Measurements from ENCODE around the gene SLC27A3.
A peak's percentile ranks its signal among the peaks of the same experiment; 100 is the strongest.

The SLC27A3 gene

DNA sequence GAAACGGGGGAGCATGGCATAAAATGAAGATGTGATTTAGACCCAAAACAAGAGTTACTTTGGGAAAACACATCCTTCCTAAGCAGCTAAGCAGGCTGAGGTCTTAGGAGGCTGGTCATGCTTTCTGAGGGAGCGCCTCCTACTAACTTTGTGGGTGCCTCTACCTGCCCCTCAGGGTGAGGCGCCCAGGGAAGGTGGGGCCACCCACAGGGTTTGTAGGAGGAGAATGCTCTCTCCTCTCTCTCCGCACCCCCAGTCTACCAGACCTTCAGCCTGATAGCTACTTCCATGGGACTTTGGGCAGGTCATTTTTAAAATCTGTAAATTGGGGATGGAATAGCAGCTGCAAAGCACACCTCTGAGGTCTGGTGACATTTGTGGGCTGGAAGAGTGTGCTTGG, 23.8 kb downstream of the SLC27A3 start:
- DNase-seq (ENCODE audit: low read depth): no peak

- DNase-seq (ENCODE audit: low read depth): no peak
Observed at GRCh38 chr1:153799566-153800465, 24.6 kb downstream of the SLC27A3 start.

DNA sequence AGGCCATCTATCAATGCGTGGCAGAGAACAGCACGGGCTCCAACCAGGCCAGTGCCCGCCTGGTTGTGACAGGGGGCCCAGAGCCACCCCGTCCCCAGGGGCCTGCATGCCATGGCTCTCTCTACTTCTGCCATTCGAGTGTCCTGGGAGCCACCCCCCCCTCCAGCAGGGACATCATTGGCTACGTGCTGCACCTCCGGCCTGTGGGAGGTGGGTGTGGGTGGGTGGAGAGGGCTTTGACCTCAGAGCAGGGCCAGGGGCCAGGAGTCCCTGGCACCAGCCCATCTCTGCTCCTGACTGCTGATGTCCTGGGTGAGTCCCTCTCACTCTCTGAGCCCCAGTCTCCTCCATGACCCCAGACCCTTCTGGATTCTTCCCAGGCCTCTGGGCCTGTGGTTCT, 25.3 kb downstream of the SLC27A3 start:
- DNase-seq (ENCODE audit: low read depth): no peak

DNA sequence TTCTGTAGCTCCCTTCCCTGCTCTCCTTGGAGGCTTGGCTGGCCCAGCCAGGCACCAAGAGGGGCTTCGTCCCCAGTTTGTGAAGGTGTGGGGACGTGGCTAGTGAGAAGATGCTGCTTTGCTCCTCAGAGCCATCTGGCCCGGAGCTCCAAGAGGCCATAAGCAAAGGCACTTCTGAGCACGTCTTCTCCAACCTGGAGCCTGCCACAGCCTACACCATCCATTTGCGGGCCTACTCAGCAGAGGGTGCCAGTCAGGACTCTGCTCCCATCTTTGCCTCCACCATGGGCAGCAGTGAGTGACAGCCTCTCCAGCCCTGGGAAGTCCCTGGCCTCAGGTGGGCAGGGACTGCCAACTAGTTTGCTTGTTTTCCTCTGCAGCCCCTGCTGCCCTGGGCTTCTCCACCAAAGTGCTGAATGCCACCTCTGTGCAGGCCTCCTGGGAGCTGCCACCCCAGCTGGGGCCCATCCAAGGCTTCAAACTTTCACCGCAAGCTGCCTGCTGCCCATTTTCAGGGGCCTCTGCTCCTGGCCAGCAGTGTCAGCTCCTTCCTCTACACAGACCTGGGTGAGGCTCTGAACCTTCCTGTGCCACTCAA, 25.9 kb downstream of the SLC27A3 start:
- no peak for DNase-seq (ENCODE audit: low read depth)

GRCh38 chr1:153801786-153802697, 26.8 kb downstream of the SLC27A3 start:
- DNase-seq (ENCODE audit: low read depth): no peak

GRCh38 chr1:153803470-153804056, 28.4 kb downstream of the SLC27A3 start:
- no peak for DNase-seq (ENCODE audit: low read depth)

DNA sequence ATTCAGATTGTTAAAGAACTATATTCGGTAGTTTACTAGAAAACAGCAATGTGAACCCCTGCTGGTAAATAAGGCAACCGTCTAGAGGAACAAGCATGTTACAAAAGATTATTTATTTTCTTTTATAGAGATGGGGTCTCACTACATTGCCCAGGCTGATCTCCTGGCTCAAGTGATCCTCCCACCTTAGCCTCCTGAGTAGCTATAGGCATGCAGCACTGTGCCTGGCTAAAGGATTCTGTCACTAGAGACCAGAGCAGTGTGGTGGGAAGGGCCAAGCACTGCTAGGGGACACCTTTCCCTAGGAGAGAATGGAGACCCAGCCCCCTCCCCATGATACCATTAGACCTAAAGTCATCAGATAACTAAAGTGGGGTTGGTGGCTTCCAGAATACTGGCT, 28.9 kb downstream of the SLC27A3 start:
- DNase-seq (ENCODE audit: low read depth): no peak

- peak; percentile 19 for DNase-seq (ENCODE audit: low read depth)
Observed at GRCh38 chr1:153805042-153805745, 30.0 kb downstream of the SLC27A3 start.

GRCh38 chr1:153805886-153806719, 30.9 kb downstream of the SLC27A3 start:
- no peak for DNase-seq (ENCODE audit: low read depth)

GRCh38 chr1:153816283-153816889, 41.2 kb downstream of the SLC27A3 start:
- no peak for DNase-seq (ENCODE audit: low read depth)

DNA sequence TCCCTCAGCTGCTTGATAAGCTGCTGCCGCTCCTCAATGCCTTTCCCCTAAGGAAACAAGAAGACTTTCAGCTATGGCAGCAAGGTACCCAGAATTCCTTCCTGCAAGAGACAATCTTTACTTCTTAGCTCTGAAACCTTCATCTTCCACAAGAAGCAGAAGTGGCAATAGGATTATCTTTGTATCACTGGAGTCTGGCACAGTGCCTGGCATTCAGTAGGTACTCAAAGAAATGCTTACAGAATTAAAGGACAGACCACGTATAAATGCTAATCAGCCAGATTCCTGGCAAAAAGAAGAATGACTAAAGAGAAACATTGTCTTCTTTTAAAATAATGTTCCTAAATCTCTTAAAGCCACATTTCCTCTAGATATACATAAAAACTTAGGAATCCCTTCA, 43.7 kb downstream of the SLC27A3 start:
- no peak for DNase-seq (ENCODE audit: low read depth)

- DNase-seq (ENCODE audit: low read depth): no peak
Observed at GRCh38 chr1:153827168-153827964, 52.2 kb downstream of the SLC27A3 start.

Data from stimulated activated CD4-positive, alpha-beta T cell treated with anti-CD3 and anti-CD28 coated beads, Interleukin-2, amount 100 ng/mL, for 4 hours (primary cell).